Measurements from ENCODE around the gene ALCAM.
"Not testable (repeated sequence)": the region's sequence is repeated elsewhere in the genome, so short reads cannot be mapped to it uniquely, and the experiment has no call there.

ALCAM gene

GRCh38 chr3:105394177-105394576, 27.5 kb downstream of the ALCAM start:
- no peak overlapping the region for H3K27ac ChIP-seq
- no peak for TF ChIP-seq ZFX (IDR thresholded peaks at IDR 0.05; ENCODE audit: borderline replicate concordance)
- TF ChIP-seq, protein P1, sequence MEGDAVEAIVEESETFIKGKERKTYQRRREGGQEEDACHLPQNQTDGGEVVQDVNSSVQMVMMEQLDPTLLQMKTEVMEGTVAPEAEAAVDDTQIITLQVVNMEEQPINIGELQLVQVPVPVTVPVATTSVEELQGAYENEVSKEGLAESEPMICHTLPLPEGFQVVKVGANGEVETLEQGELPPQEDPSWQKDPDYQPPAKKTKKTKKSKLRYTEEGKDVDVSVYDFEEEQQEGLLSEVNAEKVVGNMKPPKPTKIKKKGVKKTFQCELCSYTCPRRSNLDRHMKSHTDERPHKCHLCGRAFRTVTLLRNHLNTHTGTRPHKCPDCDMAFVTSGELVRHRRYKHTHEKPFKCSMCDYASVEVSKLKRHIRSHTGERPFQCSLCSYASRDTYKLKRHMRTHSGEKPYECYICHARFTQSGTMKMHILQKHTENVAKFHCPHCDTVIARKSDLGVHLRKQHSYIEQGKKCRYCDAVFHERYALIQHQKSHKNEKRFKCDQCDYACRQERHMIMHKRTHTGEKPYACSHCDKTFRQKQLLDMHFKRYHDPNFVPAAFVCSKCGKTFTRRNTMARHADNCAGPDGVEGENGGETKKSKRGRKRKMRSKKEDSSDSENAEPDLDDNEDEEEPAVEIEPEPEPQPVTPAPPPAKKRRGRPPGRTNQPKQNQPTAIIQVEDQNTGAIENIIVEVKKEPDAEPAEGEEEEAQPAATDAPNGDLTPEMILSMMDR (IDR thresholded peaks at IDR 0.05) = no peak

DNA sequence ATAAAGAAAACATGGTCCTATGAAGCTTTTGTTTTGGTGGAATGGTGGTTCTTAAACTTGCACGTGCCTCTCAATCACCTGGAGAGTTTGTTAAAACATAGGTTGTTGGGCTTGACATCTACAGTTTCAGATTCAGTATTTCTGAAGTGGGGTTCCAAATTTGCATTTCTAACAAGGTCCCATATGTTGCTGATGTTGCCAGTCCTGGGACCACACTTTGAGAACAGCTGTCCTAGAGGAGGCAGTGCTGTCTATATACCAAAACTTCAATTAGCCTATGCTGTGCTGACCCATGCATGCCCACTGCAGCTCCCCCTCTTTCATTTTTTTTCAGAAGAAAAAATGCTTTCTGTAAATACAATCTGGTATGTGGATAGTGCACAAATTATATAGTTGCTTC, 31.3 kb downstream of the ALCAM start:
- H3K27ac ChIP-seq = no peak overlapping the region
- TF ChIP-seq, protein P1 (IDR thresholded peaks at IDR 0.05) = no peak
- no peak for TF ChIP-seq ZFX (IDR thresholded peaks at IDR 0.05; ENCODE audit: borderline replicate concordance)

GRCh38 chr3:105398437-105398836, 31.7 kb downstream of the ALCAM start:
- H3K27ac ChIP-seq = no peak overlapping the region
- TF ChIP-seq, protein P1 (IDR thresholded peaks at IDR 0.05) = no peak
- no peak for TF ChIP-seq ZFX (IDR thresholded peaks at IDR 0.05; ENCODE audit: borderline replicate concordance)

DNA sequence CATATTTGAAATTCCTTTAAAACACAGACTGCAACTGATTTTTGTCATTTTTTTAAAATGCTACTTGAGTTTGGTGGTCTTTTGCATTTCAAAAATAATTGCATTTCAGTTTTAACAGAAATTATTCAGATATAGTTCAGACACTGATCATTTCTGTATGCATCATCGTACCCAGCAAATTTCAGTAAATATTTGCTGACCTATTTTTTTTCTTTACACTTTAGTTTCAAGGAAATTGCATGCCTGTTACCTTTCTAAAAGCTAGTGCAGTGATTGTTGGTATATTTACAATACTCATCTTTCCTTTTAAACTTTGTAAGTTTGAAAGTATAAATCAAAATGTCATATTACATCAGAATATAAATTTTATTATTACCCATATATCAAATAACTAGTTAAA, 32.4 kb downstream of the ALCAM start:
- no peak overlapping the region for H3K27ac ChIP-seq
- no peak for TF ChIP-seq ZFX (IDR thresholded peaks at IDR 0.05; ENCODE audit: borderline replicate concordance)

DNA sequence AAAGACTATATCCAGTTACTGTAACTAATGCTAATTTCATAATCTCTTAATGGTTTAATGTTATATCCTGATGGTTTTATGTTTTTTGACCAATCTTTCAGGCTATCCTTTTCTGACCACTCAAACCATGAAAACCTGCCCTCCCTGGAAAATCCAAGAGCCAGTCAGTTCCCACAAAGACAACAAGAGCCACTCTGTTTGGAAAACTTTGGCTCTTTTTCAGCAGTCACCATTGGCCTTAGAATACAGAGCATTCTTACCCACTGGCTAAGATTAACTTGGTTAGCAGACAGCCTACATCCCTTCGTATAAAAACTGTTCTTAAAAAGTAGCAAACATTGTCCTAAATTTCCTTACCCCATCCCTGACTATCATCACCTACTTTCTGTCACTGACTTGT, 32.9 kb downstream of the ALCAM start:
- no peak overlapping the region for H3K27ac ChIP-seq
- TF ChIP-seq, protein P1 (IDR thresholded peaks at IDR 0.05) = no peak
- no peak for TF ChIP-seq ZFX (IDR thresholded peaks at IDR 0.05; ENCODE audit: borderline replicate concordance)

DNA sequence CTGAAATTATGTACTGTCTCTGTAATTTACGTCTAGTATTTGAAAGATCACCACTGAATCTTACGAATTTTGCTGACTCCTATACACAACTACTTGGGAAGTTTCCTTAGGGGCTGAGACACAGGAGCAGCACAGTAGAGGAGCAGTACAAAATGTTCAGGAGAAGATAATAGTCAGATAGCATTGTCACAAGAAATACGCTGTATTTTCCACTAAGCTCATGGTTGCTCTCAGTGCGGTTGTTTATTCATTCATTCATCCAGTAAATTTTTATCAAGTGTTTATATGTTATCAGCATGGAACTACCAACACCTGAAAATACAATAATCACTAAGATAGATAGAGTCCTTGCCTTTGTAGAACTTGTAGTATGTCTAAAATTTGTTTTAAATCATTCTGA, 34.5 kb downstream of the ALCAM start:
- H3K27ac ChIP-seq = no peak overlapping the region
- TF ChIP-seq, protein P1 (IDR thresholded peaks at IDR 0.05) = no peak
- no peak for TF ChIP-seq ZFX (IDR thresholded peaks at IDR 0.05; ENCODE audit: borderline replicate concordance)

GRCh38 chr3:105401691-105402149, 35.0 kb downstream of the ALCAM start:
- TF ChIP-seq ZFX (IDR thresholded peaks at IDR 0.05; ENCODE audit: borderline replicate concordance) = no peak
- TF ChIP-seq, protein P1 (IDR thresholded peaks at IDR 0.05) = no peak
- H3K27ac ChIP-seq = no peak overlapping the region

- H3K27ac ChIP-seq = no peak overlapping the region
- TF ChIP-seq, protein P1 (IDR thresholded peaks at IDR 0.05) = no peak
- TF ChIP-seq ZFX (IDR thresholded peaks at IDR 0.05; ENCODE audit: borderline replicate concordance) = no peak
Measured at GRCh38 chr3:105402287-105402801, 35.6 kb downstream of the ALCAM start.

- not testable (repeated sequence) for H3K27ac ChIP-seq
Measured at GRCh38 chr3:105403034-105403433, 36.3 kb downstream of the ALCAM start.
